SJCRH30 (cell line): Measurements from ENCODE around the gene C3AR1. TPM values are rescaled to one million over a fixed set of nuclear protein-coding genes. Genes with fewer than 3 reads are reported as not detected.
A peak's percentile ranks its signal among the peaks of the same experiment; 100 is the strongest.
"Not testable (repeated sequence)": the region's sequence is repeated elsewhere in the genome, so short reads cannot be mapped to it uniquely, and the experiment has no call there.

Experiments used
- DNase-seq, 2 experiments: peaks; one replicate each; pipeline ENCODE4 v3.0.0-alpha.2; 2015 to 2020
- H3K27ac ChIP-seq: fragments of 250-450 bp; sonication (Bioruptor Pico); 2 replicates; pipeline ENCODE4 v1.5.1; 2020; ENCODE audit warnings: mild to moderate bottlenecking, moderate library complexity
- H3K27me3 ChIP-seq: fragments of 250-450 bp; sonication (Bioruptor Pico); 2 replicates; pipeline ENCODE4 v1.5.1; 2020; ENCODE audit warnings: mild to moderate bottlenecking, moderate library complexity
- H3K36me3 ChIP-seq: fragments of 250-450 bp; sonication (Bioruptor Pico); 2 replicates; pipeline ENCODE4 v1.5.1; 2020; ENCODE audit warnings: mild to moderate bottlenecking, moderate library complexity
- H3K4me1 ChIP-seq: fragments of 250-450 bp; sonication (Bioruptor Pico); 2 replicates; pipeline ENCODE4 v1.5.1; 2020; ENCODE audit warnings: mild to moderate bottlenecking, moderate library complexity
- H3K4me3 ChIP-seq: fragments of 250-450 bp; sonication (Bioruptor Pico); 2 replicates; pipeline ENCODE4 v1.5.1; 2020; ENCODE audit warnings: mild to moderate bottlenecking, moderate library complexity
- H3K9me3 ChIP-seq: fragments of 250-450 bp; sonication (Bioruptor Pico); replicated peaks from 2 replicates; pipeline ENCODE4 v1.5.1; 2020; ENCODE audit warnings: mild to moderate bottlenecking, moderate library complexity
- total RNA-seq: library from RNA; depleted of rRNA; stranded (reverse); fragments of >200 nt; shearing (Covaris generic); gene quantifications from 2 replicates; pipeline ENCODE4 v1.2.3, GENCODE V29; 2014

Gene C3AR1
- total RNA-seq, 1 experiment from 2014 or later = 0.06 TPM

GRCh38 chr12:8078398-8078797 lies 12.2 kb upstream of the C3AR1 start:
- Histone ChIP-seq H3K4me3 (no peak overlapping the region), H3K27me3 (no peaks in the 10 kb centered on the region), H3K27ac (no peak overlapping the region), H3K4me1 (peaks cover 8% of the 10 kb centered on the region), H3K9me3 (no peaks in the 10 kb centered on the region), H3K36me3 (no peaks in the 10 kb centered on the region)
- DNase-seq = peak; percentile 35 to 49

- Histone ChIP-seq H3K36me3 (no peaks in the 10 kb centered on the region), H3K4me3 (no peak overlapping the region), H3K27ac (no peak overlapping the region), H3K27me3 (no peaks in the 10 kb centered on the region), H3K4me1 (peaks cover 8% of the 10 kb centered on the region), H3K9me3 (no peaks in the 10 kb centered on the region)
- DNase-seq = peak; percentile 18 to 47
These were observed 11.0 kb upstream of the C3AR1 start for GRCh38 chr12:8077207-8077606.

GRCh38 chr12:8076366-8076765 lies 10.2 kb upstream of the C3AR1 start:
- Histone ChIP-seq H3K4me1 (peaks cover 8% of the 10 kb centered on the region), H3K27ac (no peak overlapping the region), H3K36me3 (no peaks in the 10 kb centered on the region), H3K27me3 (no peaks in the 10 kb centered on the region), H3K9me3 (no peaks in the 10 kb centered on the region), H3K4me3 (no peak overlapping the region)
- no peak for DNase-seq

- no peak for DNase-seq
- Histone ChIP-seq H3K36me3 (no peaks in the 10 kb centered on the region), H3K27me3 (no peaks in the 10 kb centered on the region), H3K9me3 (no peaks in the 10 kb centered on the region), H3K4me3 (no peak overlapping the region), H3K4me1 (peaks cover 8% of the 10 kb centered on the region), H3K27ac (no peak overlapping the region)
These were observed 9.8 kb upstream of the C3AR1 start for GRCh38 chr12:8075935-8076334.

- not testable (repeated sequence) for DNase-seq, H3K4me1 ChIP-seq, H3K27me3 ChIP-seq
These were observed 5.7 kb upstream of the C3AR1 start for GRCh38 chr12:8071820-8072219.

GRCh38 chr12:8069582-8069981 lies 3.4 kb upstream of the C3AR1 start:
- H3K4me1 ChIP-seq = no peaks in the 10 kb centered on the region
- H3K9me3 ChIP-seq = no peaks in the 10 kb centered on the region
- H3K27ac ChIP-seq = no peak overlapping the region
- no peaks in the 10 kb centered on the region for H3K27me3 ChIP-seq
- no peak overlapping the region for H3K4me3 ChIP-seq
- DNase-seq = no peak
- H3K36me3 ChIP-seq = no peaks in the 10 kb centered on the region

More at GRCh38 chr12:8071820-8072219, 5.7 kb upstream of the C3AR1 start:
- not testable (repeated sequence) for H3K9me3 ChIP-seq, H3K4me3 ChIP-seq, H3K36me3 ChIP-seq, H3K27ac ChIP-seq

- Histone ChIP-seq H3K9me3 (no peaks in the 10 kb centered on the region), H3K27me3 (no peaks in the 10 kb centered on the region), H3K27ac (no peak overlapping the region), H3K4me3 (no peak overlapping the region), H3K4me1 (no peaks in the 10 kb centered on the region), H3K36me3 (no peaks in the 10 kb centered on the region)
- no peak for DNase-seq
These were observed 2.0 kb downstream of the C3AR1 start for GRCh38 chr12:8064131-8064530.

- H3K9me3 ChIP-seq = no peaks in the 10 kb centered on the region
- no peak overlapping the region for H3K4me3 ChIP-seq
- H3K36me3 ChIP-seq = no peaks in the 10 kb centered on the region
- no peak for DNase-seq
- no peak overlapping the region for H3K27ac ChIP-seq
- H3K4me1 ChIP-seq = no peaks in the 10 kb centered on the region
- H3K27me3 ChIP-seq = no peaks in the 10 kb centered on the region
These were observed 7.7 kb downstream of the C3AR1 start for GRCh38 chr12:8058506-8058905.

- no peak for DNase-seq
These were observed 8.3 kb downstream of the C3AR1 start for GRCh38 chr12:8057839-8058238.

GRCh38 chr12:8057306-8057705 lies 8.9 kb downstream of the C3AR1 start:
- no peaks in the 10 kb centered on the region for H3K9me3 ChIP-seq
- no peak for DNase-seq
- H3K27ac ChIP-seq = no peak overlapping the region
- no peak overlapping the region for H3K4me3 ChIP-seq
- H3K4me1 ChIP-seq = no peaks in the 10 kb centered on the region
- H3K36me3 ChIP-seq = peaks cover 2% of the 10 kb centered on the region; the same call in 1 of the 2 replicates
- no peaks in the 10 kb centered on the region for H3K27me3 ChIP-seq

More at GRCh38 chr12:8057839-8058238, 8.3 kb downstream of the C3AR1 start:
- Histone ChIP-seq H3K27ac (no peak overlapping the region), H3K4me3 (no peak overlapping the region), H3K9me3 (no peaks in the 10 kb centered on the region), H3K36me3 (peaks cover 2% of the 10 kb centered on the region; the same call in 1 of the 2 replicates), H3K4me1 (no peaks in the 10 kb centered on the region), H3K27me3 (no peaks in the 10 kb centered on the region)

- Histone ChIP-seq H3K36me3 (peaks cover 2% of the 10 kb centered on the region; the same call in 1 of the 2 replicates), H3K4me1 (no peaks in the 10 kb centered on the region), H3K4me3 (no peak overlapping the region), H3K27ac (no peak overlapping the region), H3K9me3 (no peaks in the 10 kb centered on the region), H3K27me3 (no peaks in the 10 kb centered on the region)
- no peak for DNase-seq
These were observed 11.3 kb downstream of the C3AR1 start for GRCh38 chr12:8054816-8055215.

GRCh38 chr12:8052679-8053078 lies 13.5 kb downstream of the C3AR1 start:
- peaks cover 4% of the 10 kb centered on the region; the same call in 1 of the 2 replicates for H3K36me3 ChIP-seq

GRCh38 chr12:8050600-8051250 lies 15.4 kb downstream of the C3AR1 start:
- no peaks in the 10 kb centered on the region for H3K27me3 ChIP-seq
- peaks cover 4% of the 10 kb centered on the region for H3K36me3 ChIP-seq
- H3K4me1 ChIP-seq = no peaks in the 10 kb centered on the region
- H3K4me3 ChIP-seq = no peak overlapping the region
- H3K9me3 ChIP-seq = no peaks in the 10 kb centered on the region
- H3K27ac ChIP-seq = no peak overlapping the region
- DNase-seq = no peak

More at GRCh38 chr12:8052679-8053078, 13.5 kb downstream of the C3AR1 start:
- no peak overlapping the region for H3K4me3 ChIP-seq
- H3K27me3 ChIP-seq = no peaks in the 10 kb centered on the region
- no peaks in the 10 kb centered on the region for H3K4me1 ChIP-seq
- no peaks in the 10 kb centered on the region for H3K9me3 ChIP-seq
- no peak overlapping the region for H3K27ac ChIP-seq
- DNase-seq = no peak

- Histone ChIP-seq H3K9me3 (no peaks in the 10 kb centered on the region), H3K27ac (no peak overlapping the region), H3K4me1 (no peaks in the 10 kb centered on the region), H3K4me3 (no peak overlapping the region), H3K27me3 (no peaks in the 10 kb centered on the region), H3K36me3 (peaks cover 4% of the 10 kb centered on the region)
- DNase-seq = no peak
These were observed 17.3 kb downstream of the C3AR1 start for GRCh38 chr12:8048906-8049305.

GRCh38 chr12:8047842-8048241 lies 18.3 kb downstream of the C3AR1 start:
- DNase-seq = no peak
- H3K27ac ChIP-seq = no peak overlapping the region
- no peaks in the 10 kb centered on the region for H3K27me3 ChIP-seq
- H3K36me3 ChIP-seq = peaks cover 2% of the 10 kb centered on the region
- H3K4me3 ChIP-seq = no peak overlapping the region
- no peaks in the 10 kb centered on the region for H3K4me1 ChIP-seq
- no peaks in the 10 kb centered on the region for H3K9me3 ChIP-seq
